Activated CD8-positive, alpha-beta memory T cell treated with anti-CD3 and anti-CD28 coated beads for 48 hours (primary cell): ENCODE data around the gene ESPL1.

Experiments used
- DNase-seq, 3 experiments: peaks; one replicate each; pipeline ENCODE4 v3.0.0-alpha.2; 2020; ENCODE audit warnings: low read depth in 2 of 3, low spot score in 2 of 3

ESPL1 gene

DNA sequence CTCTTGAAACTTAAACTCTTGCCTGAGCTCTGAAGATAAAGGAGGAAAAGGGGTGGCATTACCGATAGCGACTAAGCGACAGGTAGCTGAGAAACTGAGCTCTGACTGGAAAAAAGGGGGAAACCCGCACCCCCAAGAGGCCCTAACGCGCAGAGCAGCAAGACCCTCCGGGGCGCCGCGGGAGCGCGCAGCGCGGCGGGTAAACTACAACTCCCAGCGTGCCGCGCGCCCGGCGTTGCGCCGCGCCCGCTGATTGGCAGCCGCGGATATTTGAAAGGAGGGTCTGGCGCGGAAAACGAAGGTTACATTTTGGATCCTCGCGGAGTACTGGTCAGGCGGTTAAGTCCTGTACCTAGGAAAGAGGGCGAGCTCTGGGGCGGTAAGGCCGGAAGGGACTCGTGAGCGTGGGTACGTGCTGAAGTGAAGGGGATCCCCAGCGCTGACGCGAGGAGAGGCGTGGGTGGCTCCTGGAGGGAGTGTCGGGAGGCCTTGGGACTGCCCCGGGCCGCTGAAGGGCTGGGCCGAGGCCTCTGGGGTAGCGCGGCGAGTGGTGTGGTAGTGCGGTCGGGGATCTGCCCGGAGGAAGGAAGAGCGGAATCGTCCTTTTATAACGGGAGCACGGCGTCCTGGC is at the start of gene ESPL1:
Gene ESPL1 (plus strand): TSS at position 301 of the 631 bp plus-strand sequence. CDS start 468 bp downstream, outside the sequence.
- DNase-seq = peak; percentile 69 to 83 (median 70)

DNA sequence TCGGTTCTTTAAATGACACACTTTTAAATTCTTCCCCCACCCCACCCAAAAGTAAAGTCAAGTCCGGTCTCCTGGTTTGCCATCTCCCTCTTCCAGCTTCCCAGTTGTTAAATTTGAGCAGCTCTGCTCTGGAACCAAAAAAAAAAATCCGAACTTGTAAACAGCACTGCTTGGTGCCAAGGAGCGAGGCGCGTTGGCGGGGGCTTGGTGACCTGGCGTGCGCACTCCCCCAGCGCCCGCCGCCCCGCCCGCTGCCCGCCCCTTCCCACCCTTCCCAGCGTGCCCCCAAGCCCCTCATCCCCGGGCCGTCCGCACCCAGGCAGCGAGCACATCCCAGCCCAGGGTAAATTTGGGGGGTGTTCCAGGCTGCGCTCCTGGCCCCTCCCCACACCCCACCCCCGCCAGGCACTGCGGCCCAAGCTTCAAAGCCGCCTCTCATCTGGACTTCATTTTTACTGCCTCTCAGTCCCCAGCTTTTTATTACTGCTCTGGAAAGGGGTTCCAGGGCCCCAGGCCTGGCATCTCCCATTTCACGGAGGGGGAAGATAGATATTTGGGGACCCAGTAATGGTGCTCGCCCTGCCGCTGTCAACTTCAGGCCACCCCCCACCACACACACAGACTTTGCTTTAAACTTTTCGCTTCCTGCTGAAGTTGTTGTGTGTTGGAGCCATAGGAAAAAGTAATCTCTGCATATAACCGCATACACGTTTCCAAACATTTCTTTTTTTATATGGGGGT is 49.4 kb upstream of the ESPL1 start:
- DNase-seq = no peak

DNA sequence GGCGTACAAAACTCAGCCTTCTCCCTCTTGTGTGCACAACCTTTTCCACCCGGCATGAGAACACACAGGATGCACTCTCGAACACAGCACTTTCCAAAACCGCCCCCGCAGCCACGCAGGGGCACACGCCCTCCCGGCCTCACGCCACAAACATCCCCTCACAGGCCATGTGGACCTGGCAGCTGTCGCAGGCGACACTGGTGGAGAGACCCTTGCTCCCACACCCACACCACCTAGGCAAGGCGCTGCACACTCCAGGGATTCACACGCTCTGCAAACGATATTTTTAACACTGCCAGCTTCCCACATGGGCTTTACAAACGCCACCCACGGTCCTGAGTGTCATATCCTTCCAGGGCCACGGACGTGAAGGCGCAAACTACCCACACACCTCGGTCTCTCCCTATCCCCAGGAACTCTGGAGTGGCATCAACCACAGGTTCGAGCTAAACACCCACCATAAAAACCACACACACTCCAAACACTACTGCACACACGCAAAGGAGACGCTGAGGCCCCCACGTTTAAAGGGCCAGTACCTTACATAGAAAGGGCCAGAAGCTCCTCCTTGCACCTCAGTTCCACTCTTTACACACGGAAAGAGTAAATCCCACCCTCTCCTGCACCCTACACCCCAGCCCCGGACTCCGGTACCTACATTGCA is 48.7 kb upstream of the ESPL1 start:
- peak in 1 of 3 experiments; percentile 79 for DNase-seq

DNA sequence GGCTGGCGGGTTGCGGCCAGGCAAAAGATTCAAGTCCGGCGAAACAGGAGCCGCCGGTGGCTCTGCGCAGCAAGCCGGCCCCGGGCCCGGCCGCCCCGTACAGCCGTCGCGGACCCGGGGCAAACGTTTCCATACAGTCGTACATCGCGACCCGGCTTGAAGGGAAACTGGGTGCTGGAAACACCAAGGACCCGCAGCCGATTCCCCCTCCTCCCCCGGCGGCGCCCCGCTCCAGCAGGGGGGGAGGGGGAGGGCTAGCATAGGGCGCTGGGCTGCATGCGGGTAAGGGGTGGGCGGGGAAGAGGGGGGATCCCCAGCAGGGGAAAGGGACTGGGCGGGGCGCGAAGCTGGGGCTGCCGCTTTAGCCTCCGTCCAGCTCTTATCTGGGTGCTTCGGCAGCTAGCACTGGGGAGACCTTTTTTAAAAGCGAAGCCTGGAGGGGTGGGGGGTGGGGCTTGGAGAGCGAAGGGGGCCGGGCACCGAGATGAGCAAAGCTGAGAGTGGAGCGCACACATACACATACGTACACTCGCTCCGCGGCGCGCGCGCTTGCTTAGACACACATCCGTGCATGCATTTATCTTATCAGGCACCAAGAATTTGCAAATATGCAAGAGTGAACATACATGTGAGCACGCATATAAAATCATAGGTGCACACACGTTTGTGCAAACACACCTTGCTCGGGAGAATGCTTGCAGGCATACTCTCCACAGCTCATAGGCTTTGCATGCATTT is 48.0 kb upstream of the ESPL1 start:
- peak in 1 of 3 experiments; percentile 76 for DNase-seq

DNA sequence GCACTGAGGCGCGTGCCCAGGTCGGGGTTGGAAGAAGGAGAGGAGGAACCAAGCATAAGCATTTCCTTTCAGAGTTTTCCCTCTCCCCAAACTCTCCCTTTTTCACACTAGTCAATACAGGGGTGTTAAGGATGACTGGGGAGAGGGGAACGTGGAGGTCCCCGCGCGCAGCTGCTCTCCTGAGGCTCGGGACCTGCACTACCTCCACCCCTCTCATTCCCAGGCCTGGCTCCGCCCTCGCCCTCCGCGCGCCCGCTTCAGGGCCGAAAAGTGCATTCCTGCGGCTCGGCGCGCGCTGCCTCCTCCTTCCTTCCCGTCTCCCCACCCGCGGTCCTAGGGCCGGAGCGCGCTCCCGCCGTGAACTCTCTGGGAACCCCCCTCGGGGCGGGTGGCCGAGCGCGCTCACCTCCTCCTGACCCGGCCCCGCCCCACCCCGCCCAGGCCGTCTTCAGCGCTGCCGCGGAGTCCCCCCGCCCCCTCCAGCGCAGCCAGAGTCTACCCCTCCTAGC is 47.4 kb upstream of the ESPL1 start:
- peak in 2 of 3 experiments; percentile 62 to 77 for DNase-seq

DNA sequence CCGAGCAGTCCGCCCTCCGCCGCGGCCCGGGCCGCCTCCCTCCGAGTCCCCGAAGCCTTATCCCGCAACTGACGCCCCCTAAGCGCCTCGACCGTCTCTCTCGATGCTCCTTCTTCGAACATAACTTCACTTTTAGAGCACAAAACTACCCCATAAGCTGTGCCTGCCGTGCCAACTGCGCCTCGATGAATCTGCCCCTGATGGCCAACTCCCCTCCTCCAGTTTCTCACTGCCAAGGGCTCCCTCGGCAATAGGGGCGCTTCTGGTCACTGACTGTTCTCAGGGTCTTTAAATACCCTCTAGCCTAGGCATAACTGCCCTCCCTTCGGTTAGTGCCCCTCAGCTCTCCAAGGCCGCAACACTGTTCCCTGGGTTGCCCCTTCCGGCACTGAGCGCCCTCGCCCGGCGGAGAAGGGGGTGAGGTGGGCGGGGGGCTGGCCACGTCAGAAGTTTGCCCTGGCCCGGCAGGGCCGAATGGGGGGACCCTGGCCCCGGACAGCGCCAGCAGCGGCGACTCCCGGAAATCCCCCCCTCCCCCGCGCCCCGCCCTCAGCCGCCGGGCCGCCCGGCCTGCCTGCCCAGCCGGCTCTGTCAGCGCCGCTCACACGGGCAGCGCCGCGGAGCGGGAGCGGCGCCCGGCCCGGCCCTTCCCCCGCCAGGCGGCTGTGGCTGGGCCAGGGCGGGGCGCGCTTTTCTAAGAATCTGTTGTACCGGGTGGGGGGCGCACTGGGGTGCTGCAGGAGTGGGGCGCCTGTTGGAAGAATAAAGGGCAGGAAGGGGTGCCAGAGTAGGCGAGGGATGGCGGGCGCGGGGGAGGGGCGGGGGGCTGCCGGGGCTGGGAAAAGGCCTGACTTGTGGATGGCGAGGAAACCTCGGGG is 46.7 kb upstream of the ESPL1 start:
- no peak for DNase-seq

DNA sequence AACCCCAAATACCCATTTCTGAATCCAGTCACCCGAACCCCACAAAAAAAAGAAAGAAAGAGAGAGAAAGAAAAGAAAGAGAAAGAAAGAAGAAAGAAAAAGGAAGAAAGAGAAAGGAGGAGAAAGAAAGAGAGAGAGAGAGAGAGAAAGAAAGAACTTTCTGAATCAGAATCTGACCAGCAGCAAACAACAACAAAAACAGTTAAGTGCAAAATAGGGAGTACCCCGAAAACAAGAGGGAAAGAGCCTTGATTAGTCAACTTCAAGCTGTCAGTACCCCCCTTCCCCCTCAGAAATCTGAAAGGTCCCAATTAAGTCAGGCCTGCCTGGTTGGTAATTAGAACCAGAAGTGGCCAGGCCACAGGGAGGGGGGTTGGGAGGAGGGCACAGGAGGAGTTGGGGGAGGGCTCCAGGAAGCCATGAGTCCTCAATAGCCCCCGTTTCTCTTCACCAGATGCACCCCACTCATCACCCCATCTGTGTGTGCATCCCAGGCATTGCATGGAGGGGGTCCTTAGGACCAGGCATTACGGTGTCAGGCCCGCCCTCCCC is 45.9 kb upstream of the ESPL1 start:
- DNase-seq = no peak

DNA sequence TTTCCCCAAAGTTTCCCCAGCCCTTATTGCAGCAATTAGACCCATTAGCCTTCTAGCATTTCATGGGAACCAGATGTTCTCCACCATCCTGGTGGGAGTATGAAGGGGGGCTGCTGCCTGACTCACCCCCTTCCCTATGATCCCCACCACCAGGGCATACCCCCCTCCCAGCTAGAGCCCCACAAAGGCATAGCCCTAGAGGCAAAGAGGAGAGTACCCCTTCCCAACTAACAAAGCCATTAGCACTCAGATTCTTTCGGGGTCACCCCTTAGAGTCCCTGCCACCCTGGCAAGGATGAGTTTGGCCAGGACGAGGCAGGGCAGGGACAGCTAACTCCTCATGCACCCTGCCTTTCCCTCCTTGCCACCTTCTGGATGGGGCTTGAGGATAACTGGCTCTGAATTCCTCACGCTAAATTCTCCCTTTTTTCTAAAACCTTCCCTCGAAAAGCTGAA is 45.3 kb upstream of the ESPL1 start:
- no peak for DNase-seq

DNA sequence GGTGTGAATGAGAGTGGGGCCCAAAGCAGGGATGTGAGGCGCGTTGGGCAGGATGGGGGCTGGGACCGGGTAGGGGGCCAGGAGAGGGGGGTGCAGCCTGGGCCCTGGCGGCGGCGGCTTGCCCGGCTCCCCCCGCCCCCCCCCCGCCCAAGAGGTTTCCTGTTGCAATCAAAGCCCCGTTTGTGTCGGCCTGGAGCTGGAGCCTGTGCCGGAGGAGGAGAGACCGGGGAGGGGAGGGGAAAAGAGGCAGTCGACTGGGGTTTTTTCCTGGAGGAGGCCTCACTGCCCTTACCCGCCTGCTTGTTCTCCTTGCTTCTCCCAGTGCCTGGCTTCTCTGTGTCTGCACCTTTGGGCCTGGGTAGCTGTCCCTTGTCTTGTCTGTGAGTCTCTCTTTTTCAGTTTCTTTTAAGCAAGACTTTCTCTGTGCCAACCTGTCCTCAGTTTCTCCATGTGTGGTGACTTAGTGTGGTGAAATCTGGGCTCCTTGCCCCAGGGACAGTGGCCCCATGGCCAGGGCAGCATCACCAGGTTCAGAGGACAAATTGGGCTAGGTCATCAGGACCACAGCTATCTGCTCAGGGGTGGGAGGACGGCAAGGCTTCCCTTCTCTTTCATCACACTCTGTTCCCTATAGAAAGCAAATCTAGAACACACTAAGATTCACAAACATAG is 44.6 kb upstream of the ESPL1 start:
- no peak for DNase-seq

DNA sequence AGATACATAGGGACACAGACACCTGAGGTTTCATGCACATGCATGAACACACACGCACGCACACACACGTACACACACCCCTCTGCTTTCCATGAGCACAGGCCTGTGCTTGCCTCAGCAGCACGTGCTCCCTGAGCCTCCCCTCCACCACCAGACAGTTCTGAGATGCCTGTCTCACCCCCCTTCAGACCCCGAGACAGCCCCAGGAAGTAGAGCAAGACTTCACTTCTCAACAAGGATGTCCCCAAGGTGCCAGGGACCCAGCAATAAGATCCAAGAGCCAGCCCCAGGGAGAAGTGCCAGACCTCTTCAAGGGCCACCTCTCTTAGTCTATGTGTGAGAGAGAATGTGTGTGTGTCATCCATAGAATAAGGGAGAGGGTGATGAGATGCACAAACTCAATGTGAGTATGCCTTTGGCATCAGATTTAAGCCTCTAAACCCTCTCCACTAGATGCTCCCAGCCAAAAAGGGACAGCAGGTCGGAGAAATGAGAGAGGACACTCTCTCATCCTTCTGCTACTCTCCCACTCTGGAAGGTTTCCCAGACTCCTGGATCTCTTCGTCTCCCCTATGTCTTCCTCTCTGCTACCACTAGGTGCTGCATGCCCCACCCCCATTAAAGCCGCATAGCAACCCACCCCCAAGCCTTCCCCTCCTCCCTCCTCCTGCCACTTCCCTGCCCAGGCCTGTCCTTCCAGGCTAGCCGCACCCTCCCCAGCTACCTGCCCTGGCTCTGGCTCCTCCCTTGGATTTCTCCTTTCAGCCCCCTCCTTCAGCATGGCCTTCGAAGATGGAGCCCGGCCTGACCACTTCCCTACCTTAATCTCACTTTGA is 43.8 kb upstream of the ESPL1 start:
- no peak for DNase-seq

DNA sequence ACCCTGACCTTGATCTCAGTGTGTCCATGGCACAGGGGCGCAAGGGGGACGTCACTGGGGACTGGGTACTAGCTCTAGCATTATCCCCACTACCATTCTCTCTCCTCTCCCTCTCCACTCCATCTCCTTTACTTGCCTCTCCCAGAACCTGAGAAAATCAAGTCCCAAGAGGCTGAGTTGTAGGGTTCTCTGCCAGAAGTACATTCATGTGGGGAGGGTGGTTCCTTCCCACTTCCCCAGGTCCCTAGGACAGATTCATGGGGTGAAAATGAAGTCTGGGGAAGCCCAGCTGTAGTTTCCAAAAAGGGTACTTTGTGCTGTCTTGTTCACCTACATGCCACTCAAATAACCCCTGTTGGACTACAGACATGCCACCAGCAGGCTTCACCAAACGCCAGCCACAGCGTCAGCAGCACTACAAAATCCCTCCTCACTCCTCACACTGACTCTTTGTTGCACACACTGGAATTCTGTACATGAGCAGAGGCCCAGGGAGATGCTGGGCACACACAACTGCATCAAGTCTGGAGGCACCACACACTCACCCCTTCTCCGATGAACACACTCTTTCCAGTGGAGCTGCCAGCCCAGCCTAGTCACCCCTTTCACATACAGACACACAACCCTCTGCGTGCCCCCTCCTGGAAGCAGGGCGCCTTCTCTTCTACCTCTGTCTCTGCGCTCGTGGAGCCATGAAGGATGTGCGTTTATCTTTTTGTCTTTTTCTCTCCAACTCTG is 43.0 kb upstream of the ESPL1 start:
- no peak for DNase-seq

DNA sequence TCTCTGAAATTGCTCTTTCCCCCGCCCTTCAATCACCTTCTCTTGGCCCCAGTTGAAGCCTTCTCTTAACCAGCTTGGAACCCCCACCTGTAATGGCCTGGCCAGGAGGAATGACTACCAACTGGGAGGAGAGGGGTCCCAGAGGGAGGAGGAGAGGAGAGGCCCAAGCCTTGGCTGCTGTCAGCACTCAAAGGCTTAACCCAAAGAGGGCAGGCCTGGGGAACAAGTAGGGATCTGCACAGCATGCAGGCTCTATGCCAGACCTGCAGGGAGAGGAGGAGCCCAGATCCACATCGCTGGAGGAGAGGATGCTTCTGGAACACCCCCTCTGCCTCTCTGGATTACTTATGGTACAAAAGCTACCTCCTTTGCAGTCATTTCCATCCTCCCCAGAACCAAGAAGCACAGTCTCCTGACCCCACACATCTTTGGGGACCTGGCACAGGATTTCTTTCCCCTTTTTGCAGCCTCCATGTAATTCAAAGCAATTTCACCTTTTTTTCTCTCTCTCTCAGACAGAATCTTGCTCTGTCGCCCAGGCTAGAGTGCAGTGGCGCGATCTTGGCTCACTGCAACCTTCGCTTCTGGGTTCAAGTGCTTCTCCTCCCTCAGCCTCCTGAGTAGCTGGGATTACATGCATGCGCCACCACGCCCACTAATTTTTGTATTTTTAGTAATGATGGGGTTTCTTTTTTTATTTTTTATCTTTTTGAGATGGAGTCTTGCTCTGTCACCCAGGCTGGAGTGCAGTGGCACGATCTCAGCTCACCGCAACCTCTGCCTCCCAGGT is 42.3 kb upstream of the ESPL1 start:
- no peak for DNase-seq

DNA sequence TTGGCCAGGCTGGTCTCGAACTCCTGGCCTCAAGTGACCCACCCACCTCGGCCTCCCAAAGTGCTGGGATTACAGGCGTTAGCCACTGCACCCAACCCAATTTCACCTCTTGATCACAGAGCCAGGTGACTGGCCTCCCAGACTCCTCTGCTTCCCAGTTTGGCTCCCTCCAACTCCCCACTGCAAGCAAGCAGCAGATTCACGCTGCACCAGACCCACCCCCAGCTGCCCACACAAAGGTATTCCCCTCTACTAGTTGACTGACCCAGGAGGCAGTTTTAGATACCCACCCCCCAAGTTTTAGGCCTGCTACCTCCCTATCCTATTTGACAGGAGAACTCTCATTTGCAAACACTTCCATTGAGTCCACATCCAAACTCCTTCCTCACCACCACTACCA is 41.3 kb upstream of the ESPL1 start:
- no peak for DNase-seq

DNA sequence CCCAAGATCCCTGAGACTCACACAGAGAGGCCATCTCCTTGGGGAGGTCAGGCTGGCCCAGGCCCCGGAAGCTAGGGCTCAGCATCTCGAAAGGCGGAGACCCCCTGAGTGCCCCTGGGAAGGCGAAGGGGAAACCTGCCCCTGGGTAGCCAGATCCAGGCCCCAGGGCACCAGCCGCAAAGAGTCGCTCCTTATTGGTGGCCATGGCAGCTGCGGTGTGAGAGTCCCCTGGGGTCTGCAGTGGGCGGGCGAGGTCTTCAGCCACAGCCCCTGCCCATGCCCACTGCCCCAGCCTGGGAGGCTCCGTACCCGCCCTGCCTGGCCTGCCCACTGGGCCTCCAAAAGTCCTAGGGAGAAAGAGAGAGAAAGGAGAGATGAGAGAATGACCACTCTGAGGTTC is 40.8 kb upstream of the ESPL1 start:
- no peak for DNase-seq

DNA sequence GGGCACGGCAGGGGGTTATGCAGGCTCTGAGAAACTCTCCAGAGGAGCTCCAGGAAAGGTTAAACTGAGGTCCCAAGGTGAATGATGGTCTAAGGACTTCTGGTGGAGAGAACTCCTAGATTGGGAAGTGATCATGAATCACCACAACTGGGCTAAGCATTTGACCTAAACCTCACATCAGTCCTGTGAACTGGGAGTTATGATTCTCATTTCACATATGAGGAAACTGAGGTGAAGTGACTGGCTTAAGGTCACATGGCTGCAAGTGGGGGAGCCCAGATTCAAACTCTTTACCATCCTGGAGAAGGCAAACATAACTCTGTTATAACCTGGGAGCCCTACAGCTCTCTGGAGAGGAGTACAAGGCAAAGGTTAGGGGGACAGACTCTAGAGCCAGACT is 40.3 kb upstream of the ESPL1 start:
- no peak for DNase-seq

DNA sequence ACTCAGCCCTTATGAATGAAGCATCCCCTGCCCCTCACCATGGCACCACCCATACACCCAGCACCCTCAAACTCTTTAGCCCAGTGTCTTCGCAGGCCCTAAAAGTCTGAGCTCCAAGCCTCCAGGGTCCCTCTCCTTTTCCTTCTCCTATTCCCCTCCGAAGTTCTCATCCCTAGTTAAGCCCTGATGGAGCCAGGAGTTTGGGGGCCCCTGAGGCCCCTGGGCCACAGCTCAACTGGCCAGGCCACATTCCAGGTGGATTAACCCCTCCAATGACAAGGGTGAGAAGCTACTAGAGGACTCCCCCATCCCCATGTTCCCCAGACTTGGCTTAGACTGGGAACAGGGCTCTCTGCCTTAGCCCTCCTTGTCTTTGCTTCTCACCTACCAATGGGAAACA is 38.6 kb upstream of the ESPL1 start:
- DNase-seq = no peak
